ENCODE results near the gene ABCA4.
"Not testable (repeated sequence)": the region's sequence is repeated elsewhere in the genome, so short reads cannot be mapped to it uniquely, and the experiment has no call there.

Gene ABCA4

DNA sequence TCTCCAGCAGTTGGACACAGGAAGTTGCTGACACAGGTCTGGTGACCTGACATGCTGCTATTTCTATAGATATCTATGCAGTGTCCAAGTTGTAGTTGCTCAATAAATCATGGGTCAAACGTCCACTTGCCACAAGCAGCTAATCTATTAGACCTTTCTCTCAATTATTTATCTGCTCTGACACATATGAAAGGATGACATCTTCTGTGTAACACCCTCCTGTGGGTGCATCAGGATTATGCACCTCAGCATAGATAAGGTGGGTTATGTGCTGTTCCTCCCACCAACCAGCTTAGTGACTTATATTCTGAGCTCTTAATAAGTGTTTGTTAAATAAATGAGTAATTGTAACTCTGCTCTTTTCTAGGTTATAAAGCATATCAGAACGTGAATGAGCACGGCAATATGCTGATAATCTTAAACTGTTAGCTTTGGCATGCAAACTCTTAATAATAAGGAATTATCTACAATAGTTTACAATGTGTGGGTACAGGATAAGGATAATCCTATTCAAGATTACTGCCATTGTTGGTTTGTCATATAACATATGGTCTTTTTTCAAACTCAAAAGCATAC is 121.0 kb downstream of the ABCA4 start:
- no peak for DNase-seq

DNA sequence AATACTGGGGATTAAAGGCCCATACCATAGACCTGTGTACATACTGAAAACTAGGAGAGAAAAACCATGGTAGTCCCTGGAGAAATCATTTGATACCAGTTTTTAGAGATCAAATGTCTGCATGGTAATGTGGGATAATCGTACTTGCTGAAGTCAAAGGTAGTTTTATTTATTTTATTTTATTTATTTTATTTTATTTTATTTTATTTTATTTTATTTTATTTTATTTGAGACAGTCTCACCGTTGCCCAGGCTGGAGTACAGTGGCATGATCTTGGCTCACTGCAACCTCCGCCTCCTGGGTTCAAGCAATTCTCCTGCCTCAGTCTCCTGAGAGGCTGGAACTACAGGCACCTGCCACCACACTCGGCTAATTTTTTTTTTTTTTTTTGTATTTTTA is 122.4 kb downstream of the ABCA4 start:
- not testable (repeated sequence) for DNase-seq

DNA sequence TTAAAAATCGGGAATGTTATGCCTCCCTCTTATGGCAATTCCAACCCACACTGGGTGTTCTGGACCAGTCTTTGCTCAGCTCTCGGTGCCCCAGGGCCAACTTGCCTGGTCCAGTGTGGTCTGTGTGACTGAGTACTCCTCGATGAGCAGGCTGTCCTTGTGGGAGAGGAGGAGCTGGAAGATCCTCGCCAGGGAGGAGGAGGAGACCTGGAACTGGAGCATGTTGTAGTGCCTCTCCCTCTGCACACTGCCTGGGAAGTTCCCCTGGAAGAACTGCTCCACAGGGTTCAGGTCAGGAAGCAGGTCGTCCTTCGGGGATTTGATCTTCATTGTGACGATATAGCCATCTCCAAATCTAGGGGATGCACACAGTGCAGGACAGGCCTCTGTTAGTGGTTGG is 123.2 kb downstream of the ABCA4 start:
- DNase-seq = no peak

DNA sequence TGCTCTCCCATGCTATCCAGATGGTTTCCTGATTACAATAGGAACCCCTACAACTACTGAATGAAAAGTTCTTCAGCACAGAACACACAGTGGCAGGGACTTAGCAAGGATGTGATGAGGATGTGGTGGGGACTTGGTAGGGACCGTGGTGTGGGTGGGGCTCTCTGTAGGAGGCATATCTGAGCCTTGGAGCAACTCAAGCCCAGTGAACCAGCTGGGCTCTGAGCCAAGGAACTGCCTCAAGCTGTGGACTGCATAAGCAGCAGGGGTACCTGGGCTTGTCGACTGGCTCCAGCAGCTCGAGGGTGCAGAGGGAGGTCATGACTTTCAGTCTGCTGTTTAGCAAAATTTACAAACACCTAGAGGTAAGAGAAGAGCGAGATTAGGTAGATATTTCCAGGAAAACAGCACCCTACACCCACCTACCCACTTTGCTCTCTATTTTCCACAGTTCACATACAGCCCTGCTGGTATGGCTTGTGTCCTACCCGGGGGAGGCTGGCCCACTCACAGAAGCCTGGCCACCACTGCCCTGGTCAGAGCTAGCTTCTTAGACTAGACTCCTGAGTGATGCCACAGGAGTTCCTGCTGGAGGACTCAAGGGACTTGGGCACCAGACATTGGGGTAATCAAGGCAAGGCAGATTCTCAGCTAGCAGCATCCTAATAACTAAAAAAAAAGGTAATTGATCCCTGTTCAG is 125.0 kb downstream of the ABCA4 start:
- no peak for DNase-seq

DNA sequence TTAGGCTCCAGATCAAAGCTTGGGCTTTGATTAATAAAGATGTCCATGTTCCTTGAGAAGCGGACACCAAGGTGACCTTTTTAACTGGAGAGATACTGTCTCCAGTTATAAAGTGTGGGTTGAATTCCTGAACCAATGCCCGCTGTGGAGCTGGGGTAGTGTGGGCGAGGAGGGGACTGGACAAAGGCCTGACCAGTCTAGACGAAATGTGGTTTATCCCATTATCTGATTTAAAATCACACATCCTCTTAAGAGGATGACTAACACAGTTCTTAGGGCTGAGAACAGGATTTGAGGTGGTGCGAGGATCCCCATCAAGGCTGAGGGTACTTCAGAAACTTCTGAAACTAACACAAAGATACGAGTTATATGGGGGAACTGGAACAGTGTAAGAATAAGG is 127.2 kb downstream of the ABCA4 start:
- no peak for DNase-seq

DNA sequence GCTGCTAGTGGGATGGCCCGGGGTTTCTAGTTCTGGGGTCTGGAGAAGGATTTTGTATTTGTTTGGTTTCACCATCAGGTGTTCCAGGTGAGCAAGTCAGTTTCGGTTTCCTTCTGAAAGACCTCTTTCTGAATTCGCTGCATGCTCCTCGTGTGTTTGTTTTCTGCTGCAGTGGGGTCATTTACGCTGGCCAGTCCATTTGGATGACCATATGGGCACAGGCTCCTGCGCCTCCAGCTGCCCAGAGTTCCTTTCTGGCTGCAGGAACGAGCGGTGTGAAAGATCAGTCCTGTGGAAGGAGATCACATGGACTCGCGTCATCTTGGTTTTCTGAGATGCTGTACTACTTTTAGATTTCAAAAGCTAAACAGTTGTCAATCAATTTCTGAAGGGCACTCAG is 128.0 kb downstream of the ABCA4 start:
- DNase-seq = no peak

DNA sequence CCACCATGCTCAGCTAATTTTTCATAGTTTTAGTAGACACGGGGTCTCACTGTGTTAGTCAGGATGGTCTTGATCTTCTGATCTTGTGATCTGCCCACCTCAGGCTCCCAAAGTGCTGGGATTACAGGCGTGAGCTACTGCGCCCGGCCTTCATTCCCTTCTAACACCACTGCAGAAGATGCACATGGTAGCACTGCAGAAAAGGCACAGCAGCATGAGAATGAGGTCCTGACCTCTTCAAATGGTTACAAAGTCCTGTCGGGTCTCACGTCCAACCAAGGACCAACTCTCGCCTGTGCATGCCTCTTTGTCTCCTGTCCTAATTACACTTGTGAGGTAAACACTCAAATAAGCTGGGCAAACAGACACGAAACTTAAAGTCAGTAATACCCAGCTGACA is 128.8 kb downstream of the ABCA4 start:
- no peak for DNase-seq

DNA sequence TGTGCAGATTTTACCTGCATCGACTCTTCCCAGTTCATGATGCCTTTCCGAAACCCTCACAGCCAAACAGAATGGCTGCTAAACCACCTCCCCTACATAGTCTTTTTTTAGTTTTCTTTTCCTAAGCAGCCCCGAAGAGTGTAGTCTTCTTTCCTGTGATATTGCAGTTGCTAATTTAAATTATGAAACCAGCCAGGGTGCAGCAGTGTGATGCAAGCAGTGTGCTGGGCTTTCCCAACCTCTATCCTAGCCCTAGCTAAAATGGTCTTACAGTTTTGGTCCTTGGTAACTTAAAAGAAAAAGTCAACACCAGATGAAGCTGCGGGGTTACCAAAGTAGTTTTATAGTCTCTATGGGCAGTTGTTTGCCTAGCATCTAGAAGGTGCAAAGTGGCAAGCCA is 129.7 kb downstream of the ABCA4 start:
- DNase-seq = no peak

DNA sequence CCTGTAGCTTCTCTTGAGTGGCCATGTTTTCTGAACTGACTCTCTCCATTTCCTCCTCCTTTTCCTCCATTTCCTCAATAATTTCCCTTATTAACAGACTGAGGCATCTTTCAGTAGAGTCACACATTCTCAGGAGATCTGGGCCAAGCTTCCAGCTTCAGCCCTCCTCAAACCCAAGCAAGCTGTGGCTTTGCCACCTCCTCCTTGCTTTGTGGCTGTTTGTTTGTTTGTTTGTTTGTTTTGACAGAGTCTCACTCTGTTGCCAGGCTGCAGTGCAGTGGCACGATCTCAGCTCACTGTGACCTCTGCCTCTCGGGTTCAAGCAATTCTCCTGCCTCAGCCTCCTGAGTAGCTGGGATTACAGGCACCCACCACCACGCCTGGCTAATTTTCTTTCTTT is 130.5 kb downstream of the ABCA4 start:
- not testable (repeated sequence) for DNase-seq

DNA sequence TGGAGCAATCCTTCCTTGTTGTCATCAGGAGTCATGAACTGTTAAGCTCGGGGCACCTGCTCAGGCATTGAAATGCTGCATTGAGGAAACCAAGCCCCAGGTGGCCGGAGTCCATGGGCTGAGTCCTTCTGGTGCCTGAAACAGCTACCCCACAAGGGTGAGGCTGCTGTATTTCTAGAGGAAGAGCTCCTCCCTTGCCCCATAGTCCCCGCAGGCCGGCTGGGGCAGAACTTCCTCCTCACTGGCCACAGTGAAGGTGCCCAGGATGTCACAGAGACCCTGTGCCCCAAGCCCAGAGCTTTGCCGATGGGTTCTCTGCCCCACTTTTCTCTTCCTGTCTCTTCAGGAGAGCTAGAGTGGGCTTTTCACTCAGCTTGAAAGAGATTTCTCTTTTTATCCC is 130.9 kb downstream of the ABCA4 start:
- no peak for DNase-seq

DNA sequence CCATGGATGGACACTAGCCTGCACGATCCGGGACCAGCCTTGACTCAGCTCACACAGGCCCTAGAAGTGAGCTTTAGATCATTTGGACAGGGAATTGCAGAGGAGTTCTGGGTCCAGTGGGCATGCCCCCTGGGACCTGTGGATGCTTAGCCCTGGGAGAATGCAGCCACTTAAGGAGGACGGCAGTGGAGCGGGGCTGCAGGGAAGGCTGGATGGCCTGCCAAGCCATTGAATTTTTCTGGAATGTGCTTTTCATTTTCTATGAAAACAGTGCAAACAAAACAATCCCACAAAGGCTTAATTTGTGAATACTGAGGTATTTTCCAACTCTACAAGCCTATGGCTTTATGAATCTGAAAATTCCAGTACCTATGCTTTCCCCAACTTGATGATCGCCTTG is 131.3 kb downstream of the ABCA4 start:
- DNase-seq = no peak

DNA sequence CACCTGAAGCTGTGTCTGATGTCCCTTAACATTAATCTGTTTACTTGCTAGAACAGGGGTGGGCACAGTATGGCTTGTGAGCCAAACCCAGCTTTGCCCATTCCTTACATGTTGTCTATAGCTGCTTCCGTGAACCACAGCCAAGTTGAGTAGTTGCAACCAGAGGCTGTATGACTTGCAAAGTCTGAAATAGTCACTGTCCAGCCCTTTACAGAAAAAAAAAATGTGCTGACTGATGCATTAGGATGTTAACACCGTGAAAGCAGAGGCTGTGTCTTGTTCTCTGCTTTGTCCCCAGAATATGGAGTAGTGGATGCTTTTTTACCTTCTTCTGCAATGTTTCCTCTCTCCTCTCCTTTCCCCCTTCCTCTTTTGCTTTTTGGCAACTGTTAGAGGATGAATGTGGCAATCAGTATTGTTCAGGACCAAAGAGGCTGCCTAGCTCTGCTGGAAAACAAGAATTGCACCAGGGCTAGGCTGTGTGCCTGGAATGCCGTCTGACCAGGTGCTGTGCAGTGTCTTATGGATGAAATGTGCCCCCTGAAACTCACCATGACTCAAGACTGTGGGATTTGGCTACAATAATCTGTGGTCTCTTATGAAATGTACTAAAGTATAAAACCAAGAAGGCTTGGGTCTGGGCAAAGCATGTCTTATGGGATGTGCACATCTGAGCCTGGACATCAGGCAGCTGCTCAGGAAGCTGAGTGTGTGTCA is 132.2 kb downstream of the ABCA4 start:
- DNase-seq = no peak

DNA sequence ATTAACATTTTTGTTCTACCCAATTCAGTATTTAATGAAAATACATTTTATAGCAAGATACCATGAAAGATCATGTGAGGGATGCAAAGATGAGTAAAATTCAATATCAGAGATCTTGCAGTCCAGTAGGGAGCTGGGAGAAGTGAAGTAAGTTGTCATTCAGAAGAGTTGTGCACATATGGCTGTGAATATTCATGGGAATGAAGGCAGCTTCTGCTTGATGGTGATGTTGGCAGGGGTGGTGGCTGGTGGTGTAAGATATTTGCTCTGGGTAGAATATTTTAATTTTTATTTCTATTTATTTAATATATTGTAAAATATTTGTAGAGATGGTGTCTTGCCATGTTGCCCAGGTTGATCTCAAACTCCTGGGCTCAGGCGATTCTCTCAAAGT is 139.7 kb downstream of the ABCA4 start:
- DNase-seq = no peak

DNA sequence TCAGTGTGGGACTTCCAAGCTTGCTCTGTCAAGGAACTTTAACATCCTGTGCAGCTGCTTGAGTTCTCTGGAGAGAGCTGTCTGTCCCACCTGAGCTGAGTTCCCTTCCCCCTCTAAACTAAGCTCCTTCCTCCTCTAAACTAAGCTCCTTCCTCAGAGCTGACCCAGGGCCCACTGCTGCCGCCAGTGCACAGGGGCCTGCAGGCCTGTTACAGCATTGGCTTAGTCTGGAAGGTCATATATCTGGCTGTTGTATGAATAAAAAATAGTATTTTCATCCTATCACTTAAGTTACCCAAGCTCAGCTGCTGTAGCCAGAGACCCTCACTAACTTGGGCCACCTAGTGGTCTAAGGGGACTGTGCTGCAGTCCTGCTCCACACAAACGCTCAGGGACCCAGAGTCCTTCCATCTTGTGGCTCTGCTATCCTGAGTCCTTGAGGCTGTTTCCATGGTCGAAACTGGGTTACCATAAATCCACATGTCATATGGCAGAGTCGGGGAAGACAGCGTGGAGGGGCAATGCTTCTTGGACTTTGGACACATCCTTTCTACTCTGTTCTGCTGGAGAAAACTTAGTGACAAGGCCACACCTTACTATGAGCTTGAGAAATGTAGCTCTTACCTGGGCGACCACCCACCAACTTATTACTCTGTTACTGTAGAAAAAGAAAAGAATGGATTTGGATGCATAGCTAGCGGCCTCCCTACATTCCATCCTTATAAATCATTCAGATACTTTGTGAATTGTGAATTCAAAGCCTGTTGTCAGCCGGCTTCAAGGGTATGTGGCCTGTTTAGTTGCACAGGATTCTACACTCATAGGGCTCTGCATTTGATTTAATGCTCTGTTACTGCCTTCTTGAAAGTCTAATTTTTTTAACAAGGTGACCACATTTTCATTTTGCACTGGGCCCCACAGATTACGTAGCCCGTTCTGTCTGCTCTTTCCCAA is 140.4 kb downstream of the ABCA4 start:
- no peak for DNase-seq

DNA sequence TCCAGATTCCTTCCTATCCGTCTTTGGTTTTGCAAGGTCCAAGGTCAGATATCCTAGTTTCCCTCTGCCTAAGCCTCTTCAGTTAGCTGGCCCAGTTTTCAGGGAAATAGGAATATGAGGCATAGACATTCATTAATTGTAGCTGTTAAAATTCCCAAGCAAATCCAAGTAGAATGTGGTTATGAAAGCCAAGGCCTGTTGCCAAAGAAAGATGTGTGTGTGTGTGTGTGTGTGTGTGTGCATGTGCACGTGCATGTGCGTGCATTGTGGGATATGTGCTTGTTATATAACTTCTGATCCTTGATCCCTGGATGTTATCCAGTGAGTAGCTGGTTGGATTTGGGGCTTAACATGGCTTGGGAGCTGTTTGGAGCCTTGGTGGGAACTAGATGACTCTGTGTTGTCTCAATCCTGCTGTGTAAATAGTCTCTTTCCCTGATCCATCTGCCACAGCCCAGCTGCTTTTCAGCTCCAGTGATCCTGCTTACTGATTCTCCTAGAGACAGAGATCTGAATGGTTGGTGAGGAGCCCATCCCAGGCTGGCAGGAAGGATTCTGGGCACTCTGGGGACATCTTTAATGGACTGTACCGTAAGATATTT is 141.1 kb downstream of the ABCA4 start:
- no peak for DNase-seq

DNA sequence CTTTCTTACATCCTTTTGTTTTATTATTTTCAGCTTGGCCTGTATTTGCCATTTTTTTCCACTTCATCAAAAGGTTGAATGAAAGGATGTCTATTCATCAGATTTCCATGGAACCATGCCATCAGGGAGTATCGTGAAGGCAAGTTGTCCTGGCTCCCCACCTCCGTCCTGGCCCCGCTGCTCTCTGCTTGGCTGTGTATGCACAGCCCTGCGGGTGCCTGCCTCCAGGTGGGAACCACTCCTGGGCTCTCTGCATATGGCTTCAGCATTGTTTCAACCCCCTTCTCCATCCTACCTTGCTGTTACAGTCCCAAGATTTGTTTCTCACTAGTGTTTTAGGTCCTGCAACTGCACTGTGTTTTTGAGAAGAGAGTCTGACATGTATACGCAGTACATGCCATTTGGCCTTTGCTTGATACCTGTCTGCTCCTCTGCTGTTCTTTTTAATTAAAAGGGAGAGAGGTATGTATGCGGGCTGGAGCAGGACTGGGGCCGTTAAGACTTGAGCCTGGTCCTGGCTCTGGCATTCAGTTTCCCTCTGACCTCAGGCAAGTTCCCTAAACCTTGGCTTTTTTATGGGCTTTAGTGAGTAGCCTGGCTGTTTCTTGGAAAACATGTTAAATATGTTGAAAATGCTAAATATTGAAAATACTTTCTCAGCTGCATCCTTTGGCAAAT is 141.8 kb downstream of the ABCA4 start:
- no peak for DNase-seq

DNA sequence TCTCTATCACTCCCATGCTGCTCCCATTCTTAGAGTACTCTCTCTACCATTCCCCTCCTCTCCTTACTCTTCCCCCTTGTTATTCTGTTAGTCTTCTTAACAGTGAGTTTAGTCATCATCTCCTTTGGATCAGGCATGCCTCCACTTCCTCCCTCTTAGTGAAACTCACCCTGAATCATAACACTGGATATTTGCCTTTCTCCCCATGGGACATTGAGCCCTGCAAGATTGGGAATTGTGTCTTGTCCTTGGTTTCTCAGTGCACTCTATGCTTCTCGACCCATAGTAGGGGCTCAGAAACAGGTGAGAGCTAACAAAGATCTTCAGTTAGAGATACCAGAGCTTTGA is 143.4 kb downstream of the ABCA4 start:
- DNase-seq = no peak

DNA sequence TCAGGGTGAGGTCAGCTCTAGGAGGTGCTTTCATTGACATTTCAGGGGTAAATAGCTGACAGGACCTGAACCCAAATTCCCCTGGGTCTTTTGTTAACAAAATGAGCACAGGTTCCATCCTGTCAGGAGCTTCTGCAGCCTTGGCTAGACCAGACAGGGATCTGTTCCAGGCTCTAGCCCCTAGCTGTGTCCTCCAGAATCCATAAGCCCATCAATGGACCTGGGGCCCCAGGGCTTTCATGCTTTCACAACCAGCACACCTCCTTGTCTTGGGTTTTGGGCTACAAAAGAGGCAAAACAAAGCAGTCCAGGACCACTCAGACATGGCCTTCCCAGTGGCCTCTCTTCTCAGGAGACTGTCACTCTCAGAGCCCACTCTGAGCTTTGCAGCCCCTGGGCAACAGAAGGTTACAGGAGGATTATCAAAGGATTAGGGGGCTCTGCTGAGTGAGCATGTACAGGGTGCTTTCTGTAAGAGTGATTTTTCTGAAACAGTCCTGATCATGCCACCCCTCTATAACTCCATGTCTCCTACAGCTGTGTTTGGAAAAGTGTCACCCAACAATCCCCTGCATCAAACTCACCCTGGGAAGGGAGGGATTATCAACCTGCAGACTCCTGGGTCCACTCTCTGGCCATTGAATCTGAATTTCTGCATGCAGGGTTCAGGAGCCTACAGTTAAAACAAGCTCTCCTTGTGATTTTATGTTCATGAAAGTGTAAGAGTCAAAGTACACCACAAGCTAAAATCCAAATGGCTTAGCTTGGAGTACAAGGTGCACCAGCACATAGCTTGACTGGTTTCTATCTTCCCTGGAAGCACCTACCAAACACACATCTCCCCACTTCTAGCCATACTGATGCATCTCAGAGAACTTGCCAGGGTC is 144.0 kb downstream of the ABCA4 start:
- no peak for DNase-seq

DNA sequence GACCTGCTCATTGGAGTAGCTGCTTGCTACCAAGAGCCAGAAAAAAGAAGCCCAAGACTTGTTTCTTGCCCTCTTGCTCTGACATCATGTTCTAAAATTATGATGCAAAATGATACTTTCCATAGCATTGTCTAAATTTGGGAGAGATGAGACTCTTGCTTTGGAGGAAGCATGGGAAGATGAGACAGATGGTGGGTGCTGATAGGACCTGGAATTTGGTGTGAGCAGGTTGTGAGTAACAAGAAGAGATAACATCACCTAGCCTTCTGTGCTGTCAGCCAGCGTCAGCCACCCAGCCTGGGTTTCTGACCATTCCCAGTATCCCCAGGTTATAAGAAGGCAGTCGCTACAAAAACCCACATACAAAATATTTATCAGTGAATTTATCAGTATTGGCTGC is 144.7 kb downstream of the ABCA4 start:
- no peak for DNase-seq

DNA sequence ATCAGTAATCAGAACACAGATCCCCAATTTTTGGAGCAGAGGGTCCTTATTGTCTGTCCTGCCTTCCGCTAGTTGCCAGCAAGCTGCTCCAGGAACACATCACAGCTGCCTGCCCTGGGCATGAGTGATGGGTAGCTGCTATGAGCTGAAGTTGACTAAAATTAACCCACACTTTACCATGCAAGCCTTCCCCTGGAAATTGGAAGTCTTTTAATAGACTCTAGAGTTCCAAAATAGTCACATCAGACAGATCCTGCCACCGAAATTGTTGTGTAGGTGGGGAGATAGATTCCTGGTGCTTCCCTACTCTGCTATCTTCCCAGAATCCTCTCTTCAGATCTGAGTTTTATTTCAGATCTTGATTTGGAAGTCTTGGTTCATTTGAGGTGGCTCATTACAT is 148.6 kb downstream of the ABCA4 start:
- no peak for DNase-seq

DNA sequence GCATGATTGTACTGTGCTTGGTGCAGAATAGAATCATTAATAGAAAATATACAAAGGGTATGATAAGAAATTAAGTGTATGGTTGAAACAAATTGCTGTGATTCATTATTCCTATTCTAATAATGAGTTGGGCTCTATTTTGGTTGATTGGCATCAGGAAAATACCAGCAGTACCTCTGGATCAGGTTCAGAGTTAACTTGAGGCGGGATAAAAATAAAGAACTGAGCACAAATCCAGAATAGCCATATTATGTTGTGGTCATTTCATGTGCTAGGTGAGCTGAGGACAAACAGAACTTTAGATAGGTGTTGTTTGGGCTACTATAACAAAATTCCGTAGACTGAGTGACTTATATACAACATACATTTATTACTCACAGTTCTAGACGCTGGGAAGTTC is 151.1 kb downstream of the ABCA4 start:
- no peak for DNase-seq
